Caco-2 (cell line): ENCODE measurements around the gene KRTAP2-3. TPM values are rescaled to one million over a fixed set of nuclear protein-coding genes. Genes with fewer than 3 reads are reported as not detected.

Experiments
- BruUV-seq: library from RNA; stranded (reverse); fragments of 400-500 nt; replicated peaks from 2 replicates; lab custom pipeline; 2021; lab: Mats Ljungman, UMichigan
- CTCF ChIA-PET: fragments of 300-600 bp; sonication (Branson Sonifier 250); formaldehyde crosslinking; loops from one replicate; lab custom pipeline; 2022; ENCODE audit warnings: antibody characterized with exemption; lab: Charles Lee
- POLR2A ChIA-PET: fragments of 300-600 bp; sonication (Branson Sonifier 250); formaldehyde crosslinking; loops from one replicate; lab custom pipeline; 2022; ENCODE audit warnings: antibody characterized with exemption; lab: Charles Lee
- DNase-seq, 2 experiments: peaks; one replicate each; pipeline versions ENCODE4 v3.0.0 to v3.0.0-alpha.2; 2020 to 2022
- H3K27me3 ChIP-seq: replicated peaks from 2 replicates; pipeline ENCODE4 v1.6.0; 2011; ENCODE audit warnings: low read length; ENCODE audit not compliant: control insufficient read depth, insufficient read depth
- H3K36me3 ChIP-seq: 2 replicates; pipeline ENCODE4 v1.5.1; 2011; ENCODE audit warnings: low read length; ENCODE audit not compliant: control insufficient read depth, insufficient read depth
- H3K4me1 ChIP-seq: fragments of 250-450 bp; sonication (Bioruptor Pico); 2 replicates; pipeline ENCODE4 v1.5.1; 2020; ENCODE audit warnings: mild to moderate bottlenecking
- H3K4me3 ChIP-seq: 2 replicates; pipeline ENCODE4 v1.5.1; 2011; ENCODE audit warnings: low read depth, mild to moderate bottlenecking, control low read depth, low read length
- H3K9me3 ChIP-seq: fragments of 250-450 bp; sonication (Bioruptor Pico); 2 replicates; pipeline ENCODE4 v1.5.1; 2020; ENCODE audit warnings: mild to moderate bottlenecking, moderate library complexity
- H3K27ac Mint-ChIP-seq: one replicate; pipeline ENCODE4 v1.8.0; 2022; ENCODE audit warnings: mixed read lengths; ENCODE audit not compliant: unreplicated experiment
- H3K27me3 Mint-ChIP-seq: one replicate; pipeline ENCODE4 v1.8.0; 2022; ENCODE audit warnings: mixed read lengths; ENCODE audit not compliant: insufficient read depth, unreplicated experiment
- H3K36me3 Mint-ChIP-seq: one replicate; pipeline ENCODE4 v1.8.0; 2022; ENCODE audit warnings: mild to moderate bottlenecking, mixed read lengths; ENCODE audit not compliant: insufficient read depth, unreplicated experiment
- H3K4me1 Mint-ChIP-seq: one replicate; pipeline ENCODE4 v1.8.0; 2022; ENCODE audit warnings: low read depth, mixed read lengths; ENCODE audit not compliant: unreplicated experiment
- H3K4me3 Mint-ChIP-seq: one replicate; pipeline ENCODE4 v1.8.0; 2022; ENCODE audit warnings: mild to moderate bottlenecking, moderate library complexity, mixed read lengths; ENCODE audit not compliant: unreplicated experiment
- H3K9me3 Mint-ChIP-seq: one replicate; pipeline ENCODE4 v1.8.0; 2022; ENCODE audit warnings: mixed read lengths; ENCODE audit not compliant: unreplicated experiment
- CTCF ChIP-seq, 2 experiments: fragments of 200-600 bp in 1 of 2; IDR thresholded peaks; 1 replicate in 1 of 2; 2 replicates in 1 of 2; pipeline versions ENCODE4 v1.5.1 to v1.8.0; 2011 to 2022; ENCODE audit warnings: antibody characterized with exemption in 1 of 2, control low read depth in 1 of 2, inconsistent platforms in 1 of 2, low read depth in 1 of 2, low read length in 1 of 2, mild to moderate bottlenecking in 1 of 2, moderate library complexity in 1 of 2; ENCODE audit not compliant: insufficient read depth in 1 of 2, severe bottlenecking in 1 of 2, unreplicated experiment in 1 of 2
- intact Hi-C: fragments of 100-400 bp; cut with micrococcal nuclease; formaldehyde crosslinking; loops from one replicate; pipeline ENCODE4 v1.10.0; 2022; ENCODE audit not compliant: unreplicated experiment
- total RNA-seq: library from RNA; stranded (reverse); gene quantifications from 2 replicates; pipeline ENCODE4 v1.2.3, GENCODE V29; 2022

Gene KRTAP2-3
- total RNA-seq, 1 experiment from 2014 or later: 4.9 TPM

GRCh38 chr17:41009301-41009760, 50.6 kb downstream of the KRTAP2-3 start:
- CTCF ChIA-PET: no interaction called here
- BruUV-seq: no TSS peak
- POLR2A ChIA-PET: interaction anchor here (1.7 kb wide), 1 partner anchor 50 kb away, joined by 10 read pairs; no protein-coding TSS in a partner anchor

More at GRCh38 chr17:41009301-41009760, 50.6 kb downstream of the KRTAP2-3 start:
- Mint-ChIP-seq H3K27me3 (no peaks in the 10 kb centered on the region), H3K4me3 (peak overlapping the region; percentile 42), H3K9me3 (peaks cover 27% of the 10 kb centered on the region), H3K27ac (peak overlapping the region; percentile 94), H3K4me1 (peaks cover 52% of the 10 kb centered on the region), H3K36me3 (peaks cover 20% of the 10 kb centered on the region)
- Histone ChIP-seq H3K36me3 (no peaks in the 10 kb centered on the region), H3K27me3 (no peaks in the 10 kb centered on the region), H3K4me1 (peaks cover 50% of the 10 kb centered on the region), H3K4me3 (no peak overlapping the region), H3K9me3 (peaks cover 12% of the 10 kb centered on the region; the same call in 1 of the 2 replicates)
- intact Hi-C loops: loop anchor here (1.0 kb wide), 6 partner anchors 39 to 173 kb away; no protein-coding TSS in a partner anchor
- TF ChIP-seq CTCF (IDR thresholded peaks at IDR 0.05; ENCODE audit: insufficient read depth in 1 of 2, low read depth in 1 of 2, low read length in 1 of 2, severe bottlenecking in 1 of 2, unreplicated experiment in 1 of 2): no peak
- peak; percentile 83 to 86 for DNase-seq

Other genes with a start within 250 kb of the KRTAP2-3 start
- gene KRT10, start 237.5 kb downstream of the KRTAP2-3 start, total RNA-seq: 48.3 and 48.6 TPM in 2 replicates
- gene KRT12, start 192.9 kb downstream of the KRTAP2-3 start, total RNA-seq: not detected in 2 replicates
- 0.53 and 1.0 TPM in 2 replicates for gene KRT20, start 174.9 kb downstream of the KRTAP2-3 start, total RNA-seq
- gene KRT23, start 122.5 kb downstream of the KRTAP2-3 start, total RNA-seq: 43.6 and 47.1 TPM in 2 replicates
- not detected in 2 replicates for gene KRT39, start 93.2 kb downstream of the KRTAP2-3 start, total RNA-seq
- not detected in 2 replicates for gene KRT40, start 75.8 kb downstream of the KRTAP2-3 start, total RNA-seq
- gene KRTAP3-3, start 66.0 kb downstream of the KRTAP2-3 start, total RNA-seq: not detected in 2 replicates
- not detected in 2 replicates for gene KRTAP3-2, start 60.2 kb downstream of the KRTAP2-3 start, total RNA-seq
- gene KRTAP3-1, start 51.0 kb downstream of the KRTAP2-3 start, total RNA-seq: 7.4 and 7.9 TPM in 2 replicates
- gene KRTAP1-5, start 32.9 kb downstream of the KRTAP2-3 start, total RNA-seq: not detected in 2 replicates
- not detected in 2 replicates for gene KRTAP1-4, start 29.9 kb downstream of the KRTAP2-3 start, total RNA-seq
- gene KRTAP1-3, start 25.2 kb downstream of the KRTAP2-3 start, total RNA-seq: not detected in 2 replicates
- not detected in 2 replicates for gene KRTAP1-1, start 18.7 kb downstream of the KRTAP2-3 start, total RNA-seq
- not detected in 2 replicates for gene KRTAP2-1, start 12.8 kb downstream of the KRTAP2-3 start, total RNA-seq
- not detected in 2 replicates for gene KRTAP2-2, start 4.9 kb downstream of the KRTAP2-3 start, total RNA-seq
- gene KRTAP2-4, start 5.8 kb upstream of the KRTAP2-3 start, total RNA-seq: not detected in 2 replicates
- not detected in 2 replicates for gene KRTAP4-7, start 24.0 kb upstream of the KRTAP2-3 start, total RNA-seq
- not detected in 2 replicates for gene KRTAP4-8, start 38.0 kb upstream of the KRTAP2-3 start, total RNA-seq
- gene KRTAP4-16, start 42.1 kb upstream of the KRTAP2-3 start, total RNA-seq: not detected in 2 replicates
- gene KRTAP4-9, start 45.3 kb upstream of the KRTAP2-3 start, total RNA-seq: not detected in 2 replicates
- not detected in 2 replicates for gene KRTAP4-11, start 58.3 kb upstream of the KRTAP2-3 start, total RNA-seq
- gene KRTAP4-12, start 64.1 kb upstream of the KRTAP2-3 start, total RNA-seq: not detected in 2 replicates
- not detected in 2 replicates for gene KRTAP4-6, start 80.4 kb upstream of the KRTAP2-3 start, total RNA-seq
- not detected in 2 replicates for gene KRTAP4-5, start 89.7 kb upstream of the KRTAP2-3 start, total RNA-seq
- gene KRTAP4-4, start 100.6 kb upstream of the KRTAP2-3 start, total RNA-seq: not detected in 2 replicates
- not detected in 2 replicates for gene KRTAP4-3, start 108.1 kb upstream of the KRTAP2-3 start, total RNA-seq
- not detected in 2 replicates for gene KRTAP4-2, start 118.1 kb upstream of the KRTAP2-3 start, total RNA-seq
- gene KRTAP4-1, start 124.8 kb upstream of the KRTAP2-3 start, total RNA-seq: 0.49 TPM in 1 of 2 replicates, not detected in the other
- not detected in 2 replicates for gene KRTAP9-1, start 129.8 kb upstream of the KRTAP2-3 start, total RNA-seq
- gene KRTAP9-2, start 166.5 kb upstream of the KRTAP2-3 start, total RNA-seq: not detected in 2 replicates
- not detected in 2 replicates for gene KRTAP9-3, start 172.3 kb upstream of the KRTAP2-3 start, total RNA-seq
- not detected in 2 replicates for gene KRTAP9-8, start 177.9 kb upstream of the KRTAP2-3 start, total RNA-seq
- not detected in 2 replicates for gene KRTAP9-4, start 189.6 kb upstream of the KRTAP2-3 start, total RNA-seq
- not detected in 2 replicates for gene KRTAP9-9, start 195.3 kb upstream of the KRTAP2-3 start, total RNA-seq
- gene KRTAP9-6, start 205.3 kb upstream of the KRTAP2-3 start, total RNA-seq: not detected in 2 replicates
- not detected in 2 replicates for gene KRTAP9-7, start 215.6 kb upstream of the KRTAP2-3 start, total RNA-seq
- gene KRTAP29-1, start 242.7 kb upstream of the KRTAP2-3 start, total RNA-seq: not detected in 2 replicates
- not detected in 2 replicates for gene KRTAP16-1, start 249.2 kb upstream of the KRTAP2-3 start, total RNA-seq